Ishikawa (cell line): ENCODE results near the gene RBMS3.

Source experiments
- CEBPB ChIP-seq: IDR thresholded peaks from 2 replicates; pipeline ENCODE4 v1.6.1; 2012
- CREB1 ChIP-seq: IDR thresholded peaks from 2 replicates; pipeline ENCODE4 v1.6.1; 2012; ENCODE audit warnings: low read depth
- EGR1 ChIP-seq: IDR thresholded peaks from 2 replicates; pipeline ENCODE4 v1.6.1; 2012
- EP300 ChIP-seq: IDR thresholded peaks from 2 replicates; pipeline ENCODE4 v1.6.1; 2012; ENCODE audit warnings: borderline replicate concordance
- FOXM1 ChIP-seq: IDR thresholded peaks from 2 replicates; pipeline ENCODE4 v1.6.1; 2012; ENCODE audit warnings: low read depth, borderline replicate concordance
- MAX ChIP-seq: IDR thresholded peaks from 2 replicates; pipeline ENCODE4 v1.6.1; 2012
- NFIC ChIP-seq: IDR thresholded peaks from 2 replicates; pipeline ENCODE4 v1.6.1; 2012
- RAD21 ChIP-seq: IDR thresholded peaks from 2 replicates; pipeline ENCODE4 v1.6.1; 2012; ENCODE audit warnings: low read depth
- REST ChIP-seq: IDR thresholded peaks from 2 replicates; pipeline ENCODE4 v1.6.1; 2012; ENCODE audit warnings: low read depth, mild to moderate bottlenecking
- TAF1 ChIP-seq: IDR thresholded peaks from 2 replicates; pipeline ENCODE4 v1.6.1; 2012; ENCODE audit warnings: low read depth, mild to moderate bottlenecking
- TCF12 ChIP-seq: IDR thresholded peaks from 2 replicates; pipeline ENCODE4 v1.6.1; 2012; ENCODE audit warnings: low read depth
- TEAD4 ChIP-seq: IDR thresholded peaks from 2 replicates; pipeline ENCODE4 v1.6.1; 2012
- USF1 ChIP-seq: IDR thresholded peaks from 2 replicates; pipeline ENCODE4 v1.6.1; 2012
- YY1 ChIP-seq: IDR thresholded peaks from 2 replicates; pipeline ENCODE4 v1.6.1; 2012; ENCODE audit warnings: low read depth
- ZBTB7A ChIP-seq: IDR thresholded peaks from 2 replicates; pipeline ENCODE4 v1.6.1; 2012; ENCODE audit warnings: low read depth

RBMS3 gene

GRCh38 chr3:29514912-29515311 is 234.0 kb downstream of the RBMS3 start:
- TF ChIP-seq MAX (no peak), TCF12 (no peak), EGR1 (no peak), CREB1 (no peak), RAD21 (no peak)

- no peak for TF ChIP-seq CREB1
- no peak for TF ChIP-seq FOXM1
- no peak for TF ChIP-seq EGR1
- TF ChIP-seq TEAD4 = no peak
- TF ChIP-seq RAD21 = no peak
- TF ChIP-seq NFIC = no peak
- TF ChIP-seq YY1 = no peak
- no peak for TF ChIP-seq ZBTB7A
- TF ChIP-seq USF1 = no peak
Measured at GRCh38 chr3:29515451-29515850, 234.6 kb downstream of the RBMS3 start.

GRCh38 chr3:29516164-29516563 is 235.3 kb downstream of the RBMS3 start:
- TF ChIP-seq TCF12 (no peak), EP300 (no peak), NFIC (no peak), TAF1 (no peak), MAX (no peak), REST (no peak), EGR1 (no peak), FOXM1 (no peak), YY1 (no peak), CREB1 (no peak), RAD21 (no peak), USF1 (no peak), CEBPB (no peak), ZBTB7A (no peak)

GRCh38 chr3:29520764-29521163 is 239.9 kb downstream of the RBMS3 start:
- TF ChIP-seq ZBTB7A = no peak
- no peak for TF ChIP-seq EP300
- no peak for TF ChIP-seq EGR1
- no peak for TF ChIP-seq TAF1
- no peak for TF ChIP-seq USF1
- no peak for TF ChIP-seq MAX
- TF ChIP-seq TCF12 = no peak
- no peak for TF ChIP-seq CEBPB
- TF ChIP-seq TEAD4 = no peak
- TF ChIP-seq FOXM1 = no peak
- no peak for TF ChIP-seq RAD21
- no peak for TF ChIP-seq REST
- TF ChIP-seq YY1 = no peak
- TF ChIP-seq NFIC = no peak
- no peak for TF ChIP-seq CREB1

GRCh38 chr3:29521293-29521692 is 240.4 kb downstream of the RBMS3 start:
- TF ChIP-seq CREB1 (no peak), FOXM1 (no peak), MAX (no peak), TCF12 (no peak), USF1 (no peak), NFIC (no peak), CEBPB (no peak)
